Trophoblast cell (in vitro differentiated cells and primary cell): Measurements from ENCODE around the gene AGAP1.

Experiments
- DNase-seq, 2 donors: peaks; one replicate each; pipeline ENCODE4 v3.0.0-alpha.2; 2016
- H2AFZ ChIP-seq: 2 replicates; pipeline ENCODE4 v1.6.1; 2013; ENCODE audit warnings: low read length, moderate library complexity, mild to moderate bottlenecking; ENCODE audit not compliant: insufficient read depth, poor library complexity
- H2AK5ac ChIP-seq: 2 replicates; pipeline ENCODE4 v1.6.1; 2013; ENCODE audit warnings: mild to moderate bottlenecking, low read length
- H2BK120ac ChIP-seq: 2 replicates; pipeline ENCODE4 v1.6.1; 2013; ENCODE audit warnings: low read length, mild to moderate bottlenecking, moderate library complexity; ENCODE audit not compliant: insufficient read depth, poor library complexity
- H2BK12ac ChIP-seq: 2 replicates; pipeline ENCODE4 v1.6.1; 2013; ENCODE audit warnings: mild to moderate bottlenecking, low read length, moderate library complexity
- H2BK5ac ChIP-seq: 2 replicates; pipeline ENCODE4 v1.6.1; 2013; ENCODE audit warnings: low read length, low read depth, moderate library complexity, mild to moderate bottlenecking; ENCODE audit not compliant: poor library complexity
- H3K14ac ChIP-seq: 2 replicates; pipeline ENCODE4 v1.6.1; 2013; ENCODE audit warnings: mild to moderate bottlenecking, low read length
- H3K18ac ChIP-seq: 2 replicates; pipeline ENCODE4 v1.6.1; 2013; ENCODE audit warnings: mild to moderate bottlenecking, low read length
- H3K23ac ChIP-seq: 2 replicates; pipeline ENCODE4 v1.6.1; 2013; ENCODE audit warnings: low read length
- H3K27ac ChIP-seq: 2 replicates; pipeline ENCODE4 v1.5.1; 2013; ENCODE audit warnings: low read depth, mild to moderate bottlenecking, inconsistent platforms, low read length, moderate library complexity
- H3K27me3 ChIP-seq: 2 replicates; pipeline ENCODE4 v1.6.1; 2013; ENCODE audit warnings: inconsistent platforms, mild to moderate bottlenecking, low read length, moderate library complexity; ENCODE audit not compliant: insufficient read depth
- H3K36me3 ChIP-seq, 2 experiments: 1 replicate in 1 of 2; 2 replicates in 1 of 2; pipeline ENCODE4 v1.6.1; 2013; ENCODE audit warnings: low read length in 2 of 2, mild to moderate bottlenecking in 2 of 2, moderate library complexity in 1 of 2; ENCODE audit not compliant: insufficient read depth in 2 of 2, control insufficient read depth in 1 of 2
- H3K4ac ChIP-seq: 2 replicates; pipeline ENCODE4 v1.6.1; 2013; ENCODE audit warnings: low read depth, mild to moderate bottlenecking, low read length, moderate library complexity
- H3K4me1 ChIP-seq, 2 experiments: 1 replicate in 1 of 2; 2 replicates in 1 of 2; pipeline ENCODE4 v1.6.1; 2013; ENCODE audit warnings: low read length in 2 of 2, mild to moderate bottlenecking in 2 of 2, moderate library complexity in 1 of 2; ENCODE audit not compliant: insufficient read depth in 2 of 2, control insufficient read depth in 1 of 2
- H3K4me2 ChIP-seq: 2 replicates; pipeline ENCODE4 v1.6.1; 2013; ENCODE audit warnings: inconsistent platforms, mild to moderate bottlenecking, low read length, moderate library complexity
- H3K4me3 ChIP-seq: 2 replicates; pipeline ENCODE4 v1.5.1; 2013; ENCODE audit warnings: mild to moderate bottlenecking, low read depth, low read length, inconsistent platforms
- H3K79me1 ChIP-seq: one replicate; pipeline ENCODE4 v1.6.1; 2013; ENCODE audit warnings: low read length
- H3K79me2 ChIP-seq: 2 replicates; pipeline ENCODE4 v1.6.1; 2013; ENCODE audit warnings: low read length, mild to moderate bottlenecking; ENCODE audit not compliant: control insufficient read depth, insufficient read depth, poor library complexity
- H3K9ac ChIP-seq: 2 replicates; pipeline ENCODE4 v1.6.1; 2013; ENCODE audit warnings: mild to moderate bottlenecking, low read length
- H3K9me3 ChIP-seq: 2 replicates; pipeline ENCODE4 v1.6.1; 2013; ENCODE audit warnings: low read depth, mild to moderate bottlenecking, control low read depth, inconsistent platforms, low read length; ENCODE audit not compliant: insufficient read depth
- H4K12ac ChIP-seq: 2 replicates; pipeline ENCODE4 v1.6.1; 2013; ENCODE audit warnings: low read depth, mild to moderate bottlenecking, low read length, moderate library complexity
- H4K8ac ChIP-seq: 2 replicates; pipeline ENCODE4 v1.6.1; 2013; ENCODE audit warnings: low read depth, mild to moderate bottlenecking, low read length, moderate library complexity
- H4K91ac ChIP-seq: one replicate; pipeline ENCODE4 v1.6.1; 2013; ENCODE audit warnings: low read depth, mild to moderate bottlenecking, low read length, moderate library complexity
- WGBS: extraction: QIAGEN DNeasy Blood & Tissue Kit; methylation state at CpG from one replicate; pipeline ENCODE4 v1.1.7; 2013; ENCODE audit warnings: missing lambda C conversion rate; ENCODE audit not compliant: insufficient read length, insufficient coverage; ENCODE audit errors: extremely low coverage; 5-methylcytosine and 5-hydroxymethylcytosine counted together

AGAP1 gene

DNA sequence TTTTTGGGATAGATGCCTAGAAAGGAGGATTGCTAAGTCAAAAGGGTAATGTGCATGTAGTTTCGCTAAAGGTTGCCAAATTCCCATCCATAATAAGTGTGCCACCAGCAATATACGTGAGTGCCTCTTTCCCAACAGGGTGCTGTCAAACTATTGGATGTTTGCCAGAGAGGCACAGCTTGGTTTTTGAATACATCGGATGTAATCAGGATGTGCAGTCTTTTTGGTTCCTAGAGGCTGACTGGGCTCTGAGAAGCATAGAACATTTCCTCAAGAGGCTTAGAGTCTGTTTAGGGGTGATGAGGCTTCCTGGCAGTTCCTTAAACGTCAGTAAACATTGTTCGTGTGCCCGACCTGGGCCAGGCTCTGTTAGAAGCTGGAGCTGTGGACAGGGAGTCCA lies 28.0 kb downstream of the AGAP1 start:
- H4K8ac ChIP-seq, result no peak overlapping the region
- H3K27ac ChIP-seq, result no peak overlapping the region
- no peak overlapping the region for H3K23ac ChIP-seq
- H3K14ac ChIP-seq, result no peak overlapping the region
- no peak overlapping the region for H3K4me2 ChIP-seq
- no peak overlapping the region for H2BK120ac ChIP-seq
- H2BK12ac ChIP-seq, result no peak overlapping the region
- H3K18ac ChIP-seq, result no peak overlapping the region
- H3K79me2 ChIP-seq, result peaks cover 4% of the 10 kb centered on the region
- no peaks in the 10 kb centered on the region for H3K79me1 ChIP-seq
- no peak overlapping the region for H2AFZ ChIP-seq
- no peak for DNase-seq
- H3K9me3 ChIP-seq, result no peaks in the 10 kb centered on the region
- no peak overlapping the region for H2BK5ac ChIP-seq
- no peaks in the 10 kb centered on the region for H3K4me1 ChIP-seq
- no peak overlapping the region for H3K4me3 ChIP-seq
- H3K4ac ChIP-seq, result peak overlapping the region; percentile 31
- H2AK5ac ChIP-seq, result no peak overlapping the region
- no peaks in the 10 kb centered on the region for H3K27me3 ChIP-seq
- no peak overlapping the region for H3K9ac ChIP-seq
- H4K91ac ChIP-seq, result no peak overlapping the region
- WGBS, result no CpG with 5 or more reads among the region's 6 CpGs
- no peak overlapping the region for H4K12ac ChIP-seq
- H3K36me3 ChIP-seq, result no peaks in the 10 kb centered on the region

DNA sequence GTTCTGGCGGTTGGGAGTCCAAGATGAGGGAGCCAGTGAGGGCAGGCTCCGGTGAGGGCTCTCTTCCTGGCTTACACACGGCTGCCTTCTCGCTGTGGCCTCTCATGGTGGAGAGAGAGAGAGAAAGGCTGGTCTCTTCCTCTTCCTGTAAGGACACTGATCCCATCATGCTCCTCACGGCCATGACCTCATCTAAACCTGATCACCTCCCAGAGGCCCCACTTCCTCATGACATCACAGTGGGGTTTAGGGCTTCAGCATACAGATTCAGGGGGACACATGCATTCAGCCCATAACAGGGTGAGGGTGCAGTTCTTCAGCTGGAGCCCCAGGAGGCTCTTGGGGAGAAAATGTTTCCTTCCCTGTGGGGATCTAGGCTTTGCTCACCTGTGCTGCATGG lies 29.2 kb downstream of the AGAP1 start:
- Histone ChIP-seq H4K91ac (no peak overlapping the region), H3K27me3 (no peaks in the 10 kb centered on the region), H3K18ac (no peak overlapping the region), H3K14ac (no peak overlapping the region), H3K4me2 (no peak overlapping the region), H2BK5ac (no peak overlapping the region), H3K79me2 (peaks cover 2% of the 10 kb centered on the region), H2BK120ac (no peak overlapping the region), H2AFZ (no peak overlapping the region), H3K4ac (peak overlapping the region; percentile 3), H4K8ac (no peak overlapping the region), H2BK12ac (no peak overlapping the region), H3K4me3 (no peak overlapping the region), H3K27ac (no peak overlapping the region), H3K9ac (no peak overlapping the region), H3K36me3 (no peaks in the 10 kb centered on the region), H2AK5ac (no peak overlapping the region), H3K23ac (no peak overlapping the region), H3K79me1 (no peaks in the 10 kb centered on the region), H3K9me3 (no peaks in the 10 kb centered on the region), H4K12ac (no peak overlapping the region), H3K4me1 (no peaks in the 10 kb centered on the region)
- WGBS, result no CpG with 5 or more reads among the region's 5 CpGs
- DNase-seq, result no peak

DNA sequence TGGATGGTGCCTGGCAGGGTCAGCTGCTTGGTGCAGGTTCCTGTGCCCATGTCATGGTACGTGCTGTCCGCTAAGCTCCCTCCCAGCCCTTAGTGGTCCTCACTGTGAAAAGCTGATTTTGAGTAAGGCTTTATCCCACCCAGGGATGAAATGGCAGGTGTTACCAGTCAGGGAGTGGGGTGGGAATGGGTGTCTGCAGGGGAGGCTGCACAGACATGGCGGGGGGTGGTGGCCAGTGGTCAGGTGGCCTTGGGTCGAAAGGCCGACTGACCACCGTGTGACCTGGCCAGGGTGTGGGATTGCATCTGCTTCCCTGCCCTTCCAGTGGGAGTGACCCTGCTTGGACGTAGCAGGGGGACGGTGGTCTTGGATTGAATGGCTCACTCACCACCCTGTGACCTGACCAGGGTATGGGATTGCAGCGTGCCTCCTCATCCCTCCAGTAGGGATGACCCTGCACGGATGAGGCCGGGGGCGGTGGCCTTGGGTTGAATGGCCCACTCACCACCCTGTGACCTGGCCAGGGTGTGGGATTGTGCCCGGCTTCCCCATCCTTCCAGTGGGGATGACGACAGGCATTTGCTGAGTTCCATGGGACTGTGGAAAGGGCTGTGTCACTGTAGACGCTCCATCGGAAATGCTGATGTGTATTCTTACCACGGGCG lies 29.8 kb downstream of the AGAP1 start:
- Histone ChIP-seq H3K27me3 (no peaks in the 10 kb centered on the region), H2AK5ac (no peak overlapping the region), H4K91ac (no peak overlapping the region), H2BK12ac (no peak overlapping the region), H4K8ac (no peak overlapping the region), H3K4me2 (no peak overlapping the region), H3K9ac (no peak overlapping the region), H2BK5ac (no peak overlapping the region), H3K79me2 (peaks cover 2% of the 10 kb centered on the region), H2BK120ac (no peak overlapping the region), H3K18ac (no peak overlapping the region), H3K4me3 (no peak overlapping the region), H3K36me3 (no peaks in the 10 kb centered on the region), H2AFZ (no peak overlapping the region), H3K27ac (no peak overlapping the region), H3K4ac (peak overlapping the region; percentile 17), H3K4me1 (no peaks in the 10 kb centered on the region), H4K12ac (no peak overlapping the region), H3K9me3 (no peaks in the 10 kb centered on the region), H3K79me1 (no peaks in the 10 kb centered on the region), H3K23ac (no peak overlapping the region), H3K14ac (no peak overlapping the region)
- DNase-seq, result no peak
- WGBS, result no CpG with 5 or more reads among the region's 18 CpGs

DNA sequence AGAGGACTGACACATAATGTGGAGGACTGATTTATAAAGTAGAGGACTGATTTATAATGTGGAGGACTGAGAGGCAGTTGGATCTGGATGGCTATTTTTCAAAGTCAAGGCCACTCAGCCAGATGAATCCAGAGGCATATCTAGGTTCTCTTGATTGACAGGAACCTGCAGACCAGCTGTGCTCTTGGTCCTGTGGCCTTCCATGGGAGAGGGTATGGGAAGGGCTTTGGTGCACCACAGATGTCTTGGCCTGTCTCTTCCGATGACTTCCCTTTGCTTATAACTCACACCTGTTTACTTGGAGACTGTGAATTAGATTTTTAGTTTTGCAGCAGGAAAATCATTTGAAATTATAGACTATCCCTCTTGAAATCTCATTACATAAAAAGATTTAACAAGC lies 32.3 kb downstream of the AGAP1 start:
- no CpG with 5 or more reads among the region's 1 CpG for WGBS

More for the DNA sequence above, 32.3 kb downstream of the AGAP1 start:
- Histone ChIP-seq H2AFZ (no peak overlapping the region), H2AK5ac (no peak overlapping the region), H2BK120ac (no peak overlapping the region), H4K12ac (no peak overlapping the region), H3K4ac (no peak overlapping the region), H3K79me1 (no peaks in the 10 kb centered on the region), H2BK5ac (no peak overlapping the region), H4K91ac (no peak overlapping the region), H3K36me3 (no peaks in the 10 kb centered on the region), H2BK12ac (no peak overlapping the region), H3K4me2 (no peak overlapping the region), H3K79me2 (peaks cover 6% of the 10 kb centered on the region), H3K27me3 (no peaks in the 10 kb centered on the region), H3K4me3 (no peak overlapping the region), H3K9me3 (peaks cover 2% of the 10 kb centered on the region), H3K4me1 (no peaks in the 10 kb centered on the region), H3K9ac (no peak overlapping the region), H3K14ac (no peak overlapping the region), H3K23ac (no peak overlapping the region), H3K18ac (no peak overlapping the region), H4K8ac (no peak overlapping the region), H3K27ac (no peak overlapping the region)
- DNase-seq, result no peak
